Fibroblast of skin of left quadriceps (primary cell): ENCODE measurements around the gene FAM163A.
"Not testable (repeated sequence)": the region's sequence is repeated elsewhere in the genome, so short reads cannot be mapped to it uniquely, and the experiment has no call there.

Experiments used
- DNase-seq, 2 experiments: peaks; one replicate each; pipeline ENCODE4 v3.0.0-alpha.2; 2013; ENCODE audit warnings: low read depth in 2 of 2

The FAM163A gene

DNA sequence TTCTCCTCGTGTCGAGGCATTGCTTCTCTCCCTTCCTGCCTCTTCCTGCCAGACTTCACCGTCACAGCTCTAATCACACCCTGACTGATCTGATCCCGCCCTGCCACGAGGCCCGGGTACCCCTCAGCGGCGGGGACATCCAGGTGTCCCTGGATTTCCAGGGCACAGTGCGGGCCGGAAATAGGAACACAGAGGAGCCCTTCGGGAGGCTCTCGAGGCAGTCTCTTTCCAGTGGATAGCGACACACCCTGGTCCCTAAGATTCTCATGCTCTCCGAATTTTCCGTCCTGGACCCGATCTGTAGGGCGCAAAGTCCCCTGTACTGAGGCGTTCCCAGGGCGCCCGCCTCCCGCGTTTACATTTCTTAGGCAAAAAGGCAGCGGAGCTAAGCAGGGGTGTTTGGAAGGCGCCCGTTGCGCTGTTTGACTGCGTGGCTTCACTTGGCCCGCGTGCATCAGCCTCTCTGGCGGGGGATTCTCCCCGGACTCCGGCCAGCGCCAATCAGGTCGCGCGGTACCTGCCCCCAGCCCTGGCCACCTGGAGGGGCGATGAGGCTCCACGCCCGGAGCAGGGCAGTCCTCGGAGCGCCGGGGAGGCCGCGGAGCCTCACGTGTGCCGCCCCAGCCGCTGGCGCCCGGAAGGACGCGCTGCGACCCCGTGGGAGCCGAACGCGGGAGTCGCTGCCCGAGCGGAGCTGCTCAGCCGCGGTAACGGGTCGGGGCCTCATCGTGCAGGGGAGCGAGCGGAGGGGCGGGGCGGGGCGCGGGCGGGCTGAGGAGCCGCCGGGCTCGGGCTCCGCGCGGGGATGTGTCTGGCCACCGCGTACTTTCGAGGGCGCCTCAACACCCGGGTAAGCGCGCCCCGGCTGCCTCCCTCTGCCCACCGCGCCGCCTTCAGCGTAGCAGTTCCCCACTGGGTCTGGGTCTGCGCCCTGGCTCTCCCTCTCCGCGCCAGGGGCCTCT lies at the start of gene FAM163A:
Gene FAM163A, plus strand, starts transcription at position 575 of the 962 bp plus-strand sequence. CDS start 69,807 bp downstream, outside the sequence.
- no peak for DNase-seq

DNA sequence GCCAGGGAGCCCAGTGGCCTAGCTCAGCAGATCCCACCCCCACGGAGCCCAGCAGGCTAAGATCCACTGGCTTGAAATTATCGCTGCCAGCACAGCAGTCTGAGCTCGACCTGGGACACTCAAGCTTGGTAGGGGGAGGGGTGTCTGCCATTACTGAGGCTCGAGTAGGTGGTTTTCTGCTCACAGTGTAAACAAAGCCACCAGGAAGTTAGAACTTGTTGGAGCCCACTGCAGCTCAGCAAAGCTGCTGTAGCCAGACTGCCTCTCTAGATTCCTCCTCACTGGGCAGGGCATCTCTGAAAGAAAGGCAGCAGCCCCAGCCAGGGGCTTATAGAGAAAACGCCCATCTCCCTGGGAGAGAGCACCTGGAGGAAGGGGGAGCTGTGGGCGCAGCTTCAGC lies 48.6 kb upstream of the FAM163A start:
- not testable (repeated sequence) for DNase-seq

DNA sequence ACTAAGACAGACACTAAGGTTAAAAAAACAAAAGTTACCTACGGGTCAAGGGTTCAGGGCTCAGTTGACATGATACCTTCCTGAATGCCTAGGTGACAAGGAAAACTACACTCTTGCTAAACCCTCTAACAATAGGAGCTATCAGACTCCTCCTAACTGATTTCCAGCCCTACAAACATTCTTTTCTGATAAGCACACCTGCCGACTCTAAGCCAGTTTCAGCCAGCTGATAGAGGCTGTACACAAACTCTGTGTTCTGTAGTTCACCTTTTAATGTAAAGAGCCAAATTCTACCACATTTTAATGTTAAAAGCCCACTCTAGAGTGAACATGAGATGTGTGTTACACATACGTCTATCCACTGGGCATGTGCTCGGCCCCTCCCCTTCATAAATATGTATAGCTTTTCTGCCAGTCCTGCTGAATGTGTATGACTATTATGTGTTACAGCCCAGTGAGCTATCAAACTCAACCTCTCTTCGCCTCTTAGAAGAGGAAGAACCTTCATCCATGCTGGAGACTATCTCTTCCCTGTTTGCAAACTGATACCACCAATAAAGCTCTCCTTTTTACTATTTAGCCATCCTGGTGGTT lies 40.0 kb upstream of the FAM163A start:
- DNase-seq: no peak

DNA sequence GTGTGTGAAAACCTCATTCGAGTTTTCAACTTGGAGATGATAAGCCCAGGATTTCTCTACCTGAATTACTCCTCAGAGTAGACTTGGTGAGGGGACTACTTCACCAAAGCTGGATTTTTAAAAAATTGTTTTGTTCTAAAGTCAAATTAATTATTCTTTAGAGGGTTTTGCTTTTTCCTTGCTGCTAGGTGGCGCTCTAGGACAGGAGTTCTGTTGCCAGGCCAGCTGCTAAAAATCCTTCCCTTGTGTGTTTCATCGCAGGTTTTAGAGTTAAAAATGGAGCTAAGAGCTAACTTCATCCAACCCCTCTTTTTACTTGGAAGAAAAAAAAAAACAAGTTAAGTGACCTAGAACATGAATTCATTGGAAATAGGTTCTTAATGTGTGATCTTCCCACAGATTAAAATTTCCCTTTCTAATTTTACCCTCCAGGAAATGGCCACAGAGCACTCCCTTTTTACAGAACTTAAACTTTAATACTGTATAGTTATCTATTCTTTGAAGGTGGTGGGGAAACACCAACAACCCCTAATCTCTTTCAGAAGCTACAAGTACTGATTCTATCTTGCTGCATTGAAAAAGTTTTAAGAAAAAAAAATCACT lies 36.7 kb upstream of the FAM163A start:
- DNase-seq: peak; percentile 30 to 38

DNA sequence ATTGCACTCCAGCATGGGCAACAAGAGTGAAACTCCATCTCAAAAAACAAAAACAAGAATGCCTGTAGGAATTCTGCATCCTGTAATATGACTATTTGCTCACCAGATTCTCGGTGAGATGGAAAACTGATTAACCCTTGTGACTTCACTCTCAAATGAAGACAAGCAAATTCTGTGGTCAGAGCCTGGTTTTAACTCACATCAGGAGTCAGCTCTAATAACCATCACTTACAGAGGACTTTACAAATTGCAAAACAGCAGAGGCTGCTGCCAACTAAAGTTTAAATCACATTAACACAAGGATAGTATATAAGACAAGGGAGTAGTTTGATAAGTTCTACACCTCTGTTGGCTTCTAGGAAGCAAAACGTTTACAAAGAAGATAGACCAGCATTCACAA lies 35.7 kb upstream of the FAM163A start:
- DNase-seq: no peak

DNA sequence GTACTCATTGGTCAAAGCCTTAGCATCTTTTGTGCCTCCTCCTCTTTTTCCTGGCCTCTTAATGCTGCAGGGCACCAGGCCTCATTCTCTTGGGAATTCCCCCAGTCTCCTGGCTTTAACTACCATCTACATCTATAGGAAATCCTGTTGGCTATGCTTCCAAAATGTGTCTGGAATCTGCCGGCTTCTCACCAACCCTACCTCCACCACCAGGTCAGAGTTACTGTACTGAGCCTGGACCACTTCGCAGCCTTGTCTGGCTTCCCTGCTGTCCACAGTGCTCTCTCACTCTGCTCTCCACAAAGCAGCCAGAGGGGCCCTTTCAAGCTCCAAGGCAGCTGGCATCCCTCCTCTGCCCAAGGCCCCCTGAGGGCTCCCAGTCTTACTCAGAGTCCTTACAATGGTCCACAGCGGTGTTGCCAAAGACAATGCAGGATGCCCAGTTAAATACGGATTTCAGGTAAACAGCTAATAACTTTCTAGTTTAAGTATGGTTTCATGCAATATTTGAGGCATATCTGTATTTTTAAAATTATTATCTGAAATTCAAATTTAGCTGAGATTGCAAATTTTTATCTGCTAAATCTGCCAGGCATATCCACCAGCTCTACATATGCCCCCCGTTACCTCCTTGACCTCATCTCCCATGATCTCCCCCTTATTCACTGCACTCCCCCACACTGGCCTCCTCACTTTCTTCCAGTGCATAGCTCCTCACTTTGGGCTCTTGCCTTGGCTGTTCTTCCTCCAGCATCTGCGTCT lies 34.5 kb upstream of the FAM163A start:
- no peak for DNase-seq

DNA sequence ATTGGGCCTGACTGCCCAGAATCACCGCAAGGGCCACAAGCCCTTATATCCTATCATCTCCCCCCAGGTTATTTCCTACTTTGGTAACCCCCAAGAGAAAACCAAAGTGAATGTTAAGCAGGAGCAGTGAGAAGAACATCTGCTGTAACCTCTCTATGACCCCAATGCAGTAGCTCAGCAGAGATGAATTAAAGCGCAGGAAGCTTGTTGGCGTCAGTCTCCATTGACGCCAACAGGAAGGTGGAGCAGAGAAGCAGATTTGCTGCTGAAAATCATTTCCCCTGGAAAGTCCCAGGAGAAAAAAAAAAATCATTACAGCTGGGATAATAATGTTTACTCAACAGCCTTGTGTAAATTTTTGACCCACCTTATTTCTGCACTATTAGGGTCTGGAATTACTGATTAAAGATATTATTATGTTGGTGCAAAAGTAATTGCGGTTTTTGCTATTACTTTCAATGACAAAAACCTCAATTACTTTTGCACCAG lies 33.2 kb upstream of the FAM163A start:
- DNase-seq: peak; percentile 16 to 17

DNA sequence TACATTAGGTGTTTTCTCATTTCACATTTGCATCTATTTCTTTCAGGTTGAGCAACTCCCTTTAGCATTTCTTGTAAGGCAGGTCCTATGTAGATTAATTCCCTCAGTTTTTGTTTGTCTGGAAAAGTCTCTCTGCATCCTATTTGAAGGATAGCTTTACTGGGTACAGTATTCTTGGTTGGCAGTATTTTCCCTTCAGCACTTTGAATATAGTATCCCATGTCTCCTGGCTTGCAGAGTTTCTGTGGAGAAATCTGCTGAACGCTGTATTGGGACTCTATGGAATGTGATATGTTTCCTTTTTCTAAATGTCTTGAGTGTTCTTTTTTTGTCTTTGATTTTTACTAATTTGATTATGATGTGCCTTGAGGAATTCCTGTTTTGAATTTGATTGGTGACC lies 28.9 kb upstream of the FAM163A start:
- DNase-seq: no peak

DNA sequence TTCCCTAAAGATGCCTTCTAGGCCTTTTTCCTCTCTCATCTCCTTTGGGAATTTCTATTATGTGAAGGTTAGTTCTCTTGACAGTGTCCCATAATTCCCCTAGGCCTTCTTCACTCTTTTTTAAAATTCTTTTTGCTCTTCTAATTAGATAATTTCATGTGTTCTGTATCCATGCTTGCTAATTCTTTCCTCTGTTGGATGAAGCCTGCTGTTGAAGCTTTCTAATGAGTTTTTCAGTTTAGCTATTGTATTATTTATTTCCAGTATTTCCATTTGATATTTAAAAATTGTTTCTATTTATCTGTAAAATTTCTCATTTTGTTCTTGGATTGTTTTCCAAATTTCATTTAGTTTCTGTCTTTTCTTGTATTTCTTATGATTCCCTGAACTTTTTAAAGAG lies 28.5 kb upstream of the FAM163A start:
- DNase-seq: no peak

DNA sequence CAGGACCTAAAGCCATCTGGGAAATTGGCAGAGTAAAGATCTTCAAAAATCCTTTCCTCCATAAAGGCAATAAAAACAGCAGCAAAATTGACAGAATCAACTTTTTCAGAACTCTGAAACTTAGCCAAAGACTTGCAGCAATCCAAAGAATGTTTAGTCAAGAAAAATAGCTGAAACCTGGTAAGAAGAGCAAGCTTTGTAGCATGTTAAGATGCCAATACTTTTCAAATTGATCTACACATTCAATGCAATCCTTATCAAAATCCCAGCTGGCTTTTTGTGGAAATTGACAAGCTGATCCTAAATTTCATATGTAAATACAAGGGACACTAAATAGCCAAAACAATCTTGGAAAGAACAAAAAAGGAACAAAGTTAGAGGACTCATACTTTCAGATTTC lies 23.8 kb upstream of the FAM163A start:
- DNase-seq: no peak

DNA sequence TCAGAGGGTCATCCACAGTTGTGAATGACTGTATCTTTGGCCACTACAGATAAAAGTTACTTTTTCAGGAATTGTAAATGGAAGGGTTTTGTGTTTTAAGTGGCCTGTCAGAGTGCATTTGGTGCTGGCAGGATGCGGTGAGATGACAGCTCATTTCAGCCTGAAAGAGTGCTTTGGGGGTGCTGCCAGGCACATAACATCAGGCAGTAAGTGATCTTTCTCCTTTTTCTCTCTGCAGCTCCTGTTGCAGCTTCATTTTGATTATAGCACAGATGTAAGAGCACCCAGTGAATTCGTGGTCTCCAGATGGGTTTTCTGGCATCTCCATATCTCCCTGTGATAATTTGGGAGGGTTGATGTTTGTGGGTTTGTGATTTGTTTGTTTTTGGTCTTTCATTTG lies 14.8 kb upstream of the FAM163A start:
- no peak for DNase-seq

DNA sequence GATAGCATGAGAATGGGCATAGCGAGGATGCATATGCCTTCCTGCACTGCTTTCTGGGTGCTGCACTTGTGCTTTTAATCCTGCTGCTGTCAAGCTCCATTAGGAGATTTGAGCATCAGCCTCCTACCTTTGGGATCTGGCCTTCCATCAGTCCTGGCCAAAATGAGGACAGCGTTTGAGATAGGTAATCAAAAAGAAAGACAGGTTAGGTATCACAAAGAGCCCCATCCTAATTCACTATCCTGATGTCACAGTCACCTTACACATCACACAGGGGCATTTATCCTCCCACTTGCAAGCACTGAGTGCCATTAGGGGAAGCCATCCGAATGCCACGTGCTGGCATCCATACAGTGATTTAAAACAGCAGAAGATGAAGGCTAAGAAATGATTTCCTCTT lies 13.2 kb upstream of the FAM163A start:
- DNase-seq: no peak

DNA sequence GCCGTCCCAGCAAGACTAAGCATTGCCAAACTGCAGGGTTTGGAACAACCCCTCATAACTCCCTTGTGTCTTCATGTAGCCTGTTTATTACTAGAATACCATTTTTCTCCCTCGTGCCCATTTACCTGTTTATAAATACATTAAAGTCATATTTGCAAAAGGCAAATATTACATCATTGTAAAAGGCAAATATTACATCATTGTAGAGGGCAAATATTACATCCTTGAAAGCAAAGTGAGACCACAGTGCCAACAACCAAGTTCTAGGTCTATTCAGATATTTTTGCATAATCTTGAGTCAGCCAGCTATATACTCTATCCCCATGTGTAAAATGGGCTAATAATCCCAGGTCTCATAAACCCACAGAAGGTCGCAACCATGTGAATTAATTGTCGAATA lies 11.4 kb upstream of the FAM163A start:
- DNase-seq: no peak

DNA sequence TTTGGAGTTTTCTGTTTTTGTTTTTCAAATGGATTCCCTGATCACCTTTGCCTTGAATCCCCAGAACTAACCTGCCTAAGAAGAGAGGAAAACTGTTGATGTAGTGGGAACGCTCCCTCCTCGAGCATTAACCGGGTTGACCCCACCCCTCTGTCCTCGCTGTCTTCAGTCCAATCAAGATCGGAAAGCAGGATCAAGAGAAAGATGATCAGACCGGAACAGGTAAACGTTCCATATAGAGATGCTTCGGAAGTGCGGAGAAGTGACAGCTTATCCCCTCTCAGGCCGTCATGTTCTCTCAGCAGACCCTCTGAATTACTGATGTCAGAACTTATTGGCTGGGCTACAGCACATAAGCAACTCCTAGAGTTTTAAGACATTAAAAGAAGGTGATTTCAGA lies 800 bp upstream of the FAM163A start:
- no peak for DNase-seq

DNA sequence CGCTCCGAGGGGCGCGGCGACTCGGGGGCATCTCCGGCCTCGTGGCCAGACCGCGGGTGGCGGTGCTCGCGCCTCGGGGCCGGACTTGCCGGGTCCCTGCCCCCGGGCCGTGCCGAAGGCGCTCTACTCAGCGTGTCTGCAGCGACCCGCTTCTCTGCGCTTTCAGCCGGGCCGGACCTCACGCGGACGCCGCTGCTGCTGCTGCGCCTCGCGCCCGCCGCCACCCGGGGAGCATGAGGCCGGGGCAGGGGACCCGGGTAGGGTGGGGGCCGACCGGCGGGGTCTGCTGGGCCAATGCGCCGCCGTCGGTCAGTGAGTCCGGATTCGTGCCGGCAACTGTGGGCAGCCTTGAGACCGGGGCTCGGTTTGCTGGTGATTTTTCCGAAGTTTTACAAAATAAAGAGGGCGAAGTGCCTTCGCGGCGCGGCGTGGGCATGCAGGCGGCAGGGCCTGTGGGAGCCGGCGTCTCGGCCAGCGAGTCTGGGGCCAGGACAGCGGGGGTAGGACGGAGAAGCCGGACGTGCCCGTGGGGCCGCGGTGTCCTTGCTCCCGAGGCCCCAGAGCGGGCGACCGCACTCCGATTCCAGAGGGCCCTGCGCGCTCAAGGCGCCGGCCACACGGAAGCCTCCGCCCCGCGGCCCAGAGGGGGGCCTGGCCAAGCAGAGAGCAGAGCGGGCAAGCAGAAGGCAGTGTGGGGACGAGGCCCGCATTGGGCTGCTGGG lies 749 bp downstream of the FAM163A start:
- no peak for DNase-seq

DNA sequence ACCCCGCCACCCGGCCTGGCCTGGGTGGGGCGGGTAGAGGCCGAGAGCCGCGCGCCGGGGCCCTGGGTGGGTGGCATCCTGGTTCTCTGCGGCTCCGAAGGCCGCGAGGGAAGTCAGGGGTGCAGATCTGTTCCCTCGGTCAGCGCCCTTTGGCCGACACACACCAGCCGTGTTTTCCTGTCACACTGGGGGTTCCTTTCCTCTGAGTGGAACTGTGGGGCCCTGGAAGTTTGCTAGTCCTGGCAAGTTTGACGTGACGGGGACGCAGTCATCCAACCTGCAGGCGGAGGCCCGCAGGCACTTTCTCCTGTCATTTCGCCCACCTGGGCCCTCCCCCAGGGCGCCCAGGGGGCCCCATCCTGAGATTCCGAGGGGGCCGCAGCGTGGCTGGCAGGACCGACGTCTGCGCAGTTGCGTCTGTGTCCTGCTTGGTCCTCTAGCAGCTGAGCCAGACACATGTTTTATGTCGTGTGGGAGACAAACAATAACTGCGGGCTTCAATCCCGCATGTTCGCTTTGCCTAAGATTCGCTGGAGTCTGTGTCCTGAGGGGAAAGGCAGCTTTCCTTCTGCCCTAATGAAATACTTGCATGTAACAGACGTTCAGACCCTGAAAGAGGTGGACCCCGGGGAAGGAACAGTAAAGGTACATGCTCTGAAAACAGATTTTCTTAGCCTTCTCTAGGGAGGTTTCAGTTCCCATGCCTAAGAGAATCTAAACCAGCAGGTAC lies 1.5 kb downstream of the FAM163A start:
- DNase-seq: no peak

DNA sequence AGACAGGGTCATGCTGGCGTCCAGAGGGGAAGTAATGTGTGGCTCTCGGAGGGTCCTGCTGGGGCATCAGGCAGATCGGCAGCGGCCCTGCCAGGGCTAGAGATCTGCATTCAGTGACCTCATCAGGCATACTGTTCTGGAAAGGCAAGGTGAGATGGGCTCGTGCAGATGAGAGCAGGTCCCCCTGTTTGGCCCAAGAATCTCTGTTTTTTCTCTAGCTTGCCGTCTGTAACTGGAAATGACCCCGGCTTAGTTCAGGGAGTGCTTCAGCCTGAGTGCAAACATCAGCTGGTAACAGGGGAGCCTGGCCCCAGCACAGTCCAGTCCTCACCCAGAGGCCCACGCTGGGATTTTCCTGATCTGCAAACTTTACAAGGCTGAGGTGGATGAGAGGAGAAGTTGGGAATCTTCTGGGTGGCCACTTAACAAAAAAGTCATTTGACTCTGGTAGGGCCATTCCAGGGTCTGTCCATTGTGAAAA lies 2.1 kb downstream of the FAM163A start:
- no peak for DNase-seq

DNA sequence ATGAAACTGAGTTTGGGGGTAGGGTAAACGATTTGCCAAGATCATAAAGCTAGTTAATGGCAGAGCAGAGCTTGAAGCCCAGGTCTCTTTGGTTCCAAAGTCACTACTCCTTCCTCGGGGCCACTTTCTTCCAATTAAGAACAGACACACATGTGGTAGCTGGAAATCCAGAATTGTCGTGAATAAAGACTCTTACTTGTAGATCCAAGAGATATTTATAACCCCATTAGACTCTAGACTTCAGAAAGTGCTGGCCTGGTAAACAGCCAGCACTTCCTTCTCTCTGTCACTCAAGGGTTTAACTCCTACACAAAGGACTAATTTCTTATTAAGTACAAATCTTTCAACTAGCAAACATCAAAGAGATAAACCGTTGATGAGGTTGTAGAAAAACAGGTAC lies 2.7 kb downstream of the FAM163A start:
- DNase-seq: no peak

DNA sequence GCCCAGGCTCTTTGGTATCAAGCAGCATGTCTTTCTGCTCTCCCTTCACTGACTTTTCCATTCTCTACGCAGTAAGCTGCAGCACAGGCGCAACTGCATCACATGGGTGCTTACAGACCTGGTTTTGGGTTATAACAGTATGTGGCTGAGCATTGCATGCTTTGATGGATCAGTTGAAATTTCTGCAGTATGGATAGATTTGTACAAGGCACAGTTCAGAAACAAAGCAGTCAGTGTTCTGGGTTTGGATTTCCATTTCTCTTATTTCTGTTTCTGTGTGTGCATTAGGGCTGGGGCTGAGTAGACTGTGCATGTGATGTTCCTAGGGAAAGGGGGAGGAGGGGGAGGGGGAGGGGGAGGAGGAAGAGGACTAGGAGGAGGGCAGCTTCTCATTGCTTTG lies 4.5 kb downstream of the FAM163A start:
- DNase-seq: no peak

DNA sequence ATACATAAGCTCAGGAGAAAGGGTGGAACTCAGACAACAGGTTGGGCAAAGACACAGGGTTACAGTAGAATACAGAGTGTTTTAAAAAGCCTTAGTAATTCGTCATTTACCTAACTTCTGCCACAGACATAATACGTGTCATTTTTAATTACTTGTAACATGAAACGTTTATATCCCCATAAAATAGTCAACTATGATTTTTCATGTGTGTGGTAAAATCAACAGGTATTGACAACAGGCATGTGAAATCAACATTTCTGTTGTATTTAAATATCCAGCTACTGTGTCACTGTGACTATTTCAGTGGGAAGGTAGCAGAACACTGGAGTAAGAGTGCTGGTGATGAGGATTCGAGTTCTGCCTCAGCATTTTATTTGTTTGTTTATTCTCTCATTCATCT lies 5.7 kb downstream of the FAM163A start:
- DNase-seq: no peak
